Measurements from ENCODE around the gene COL4A1.
"Not testable (repeated sequence)": the region's sequence is repeated elsewhere in the genome, so short reads cannot be mapped to it uniquely, and the experiment has no call there.

The COL4A1 gene

GRCh38 chr13:110323172-110323891 lies 16.4 kb upstream of the COL4A1 start:
- DNase-seq = no peak

- no peak for DNase-seq
These were observed 15.8 kb upstream of the COL4A1 start for GRCh38 chr13:110322828-110323171.

- no peak for DNase-seq
These were observed 15.3 kb upstream of the COL4A1 start for GRCh38 chr13:110322126-110322827.

- DNase-seq = not testable (repeated sequence)
These were observed 14.6 kb upstream of the COL4A1 start for GRCh38 chr13:110321573-110321972.

GRCh38 chr13:110320645-110321044 lies 13.7 kb upstream of the COL4A1 start:
- no peak for DNase-seq

- DNase-seq = no peak
These were observed 13.0 kb upstream of the COL4A1 start for GRCh38 chr13:110319774-110320509.

- no peak for DNase-seq
These were observed 12.4 kb upstream of the COL4A1 start for GRCh38 chr13:110319397-110319773.

GRCh38 chr13:110318920-110319319 lies 12.0 kb upstream of the COL4A1 start:
- DNase-seq = no peak

GRCh38 chr13:110317496-110318195 lies 10.7 kb upstream of the COL4A1 start:
- DNase-seq = no peak

- no peak for DNase-seq
These were observed 10.1 kb upstream of the COL4A1 start for GRCh38 chr13:110317093-110317492.

GRCh38 chr13:110316196-110316595 lies 9.2 kb upstream of the COL4A1 start:
- no peak for DNase-seq

GRCh38 chr13:110314516-110315245 lies 7.7 kb upstream of the COL4A1 start:
- DNase-seq = no peak

GRCh38 chr13:110313733-110314132 lies 6.8 kb upstream of the COL4A1 start:
- not testable (repeated sequence) for DNase-seq

- DNase-seq = not testable (repeated sequence)
These were observed 6.3 kb upstream of the COL4A1 start for GRCh38 chr13:110313261-110313660.

GRCh38 chr13:110312339-110313031 lies 5.5 kb upstream of the COL4A1 start:
- DNase-seq = no peak

- no peak for DNase-seq
These were observed 4.7 kb upstream of the COL4A1 start for GRCh38 chr13:110311443-110312338.

- DNase-seq = no peak
These were observed 3.8 kb upstream of the COL4A1 start for GRCh38 chr13:110310541-110311442.

GRCh38 chr13:110309661-110310524 lies 2.9 kb upstream of the COL4A1 start:
- DNase-seq = no peak

All from activated CD4-positive, CD25-positive, alpha-beta regulatory T cell treated with anti-CD3 and anti-CD28 coated beads, Interleukin-2, amount 50 U/mL, for 72 hours (primary cell).